Esophagus muscularis mucosa (tissue), 4 donors: ENCODE measurements around the gene GLO1. TPM values are rescaled to one million over a fixed set of nuclear protein-coding genes. Genes with fewer than 3 reads are reported as not detected.

ENCODE experiments used
- DNase-seq: peaks from one replicate; pipeline ENCODE4 v3.0.0-alpha.2; 2017; ENCODE audit errors: extremely low spot score
- H3K27ac ChIP-seq, 4 donors: fragments of 200-600 bp; sonication (generic); replicated peaks in 1 of 4; 1 replicate in 3 of 4; 2 replicates in 1 of 4; pipeline ENCODE4 v1.5.1; 2016 to 2019; ENCODE audit warnings: mild to moderate bottlenecking in 1 of 4
- H3K27me3 ChIP-seq, 4 donors: fragments of 200-600 bp; sonication (generic); one replicate each; pipeline versions ENCODE4 v1.5.1 to v1.6.0; 2016 to 2019
- H3K36me3 ChIP-seq, 4 donors: fragments of 200-600 bp; sonication (generic); one replicate each; pipeline ENCODE4 v1.5.1; 2016 to 2019
- H3K4me1 ChIP-seq, 4 donors: fragments of 200-600 bp; sonication (generic); one replicate each; pipeline ENCODE4 v1.5.1; 2016 to 2019
- H3K4me3 ChIP-seq, 4 donors: fragments of 200-600 bp; sonication (generic); 1 replicate in 2 of 4; 2 replicates in 2 of 4; pipeline ENCODE4 v1.5.1; 2016 to 2019; ENCODE audit warnings: mild to moderate bottlenecking in 4 of 4, moderate library complexity in 1 of 4
- H3K9me3 ChIP-seq, 4 donors: fragments of 200-600 bp; sonication (generic); 1 replicate in 3 of 4; 2 replicates in 1 of 4; pipeline ENCODE4 v1.5.1; 2016 to 2019
- EP300 ChIP-seq: sonication (generic); formaldehyde crosslinking; IDR thresholded peaks from one replicate; pipeline ENCODE4 v1.6.1; 2017; ENCODE audit warnings: antibody characterized with exemption
- POLR2A ChIP-seq: fragments of 450-650 bp; IDR thresholded peaks from one replicate; pipeline ENCODE4 v1.6.1; 2017; ENCODE audit warnings: antibody characterized with exemption, moderate library complexity, mild to moderate bottlenecking, low read depth
- POLR2AphosphoS5 ChIP-seq, 2 donors: sonication (generic); formaldehyde crosslinking; IDR thresholded peaks; one replicate each; pipeline ENCODE4 v1.6.1; 2017; ENCODE audit warnings: antibody characterized with exemption in 2 of 2
- WGBS: methylation state at CpG from one replicate; pipeline ENCODE4 v1.1.5; 2018; 5-methylcytosine and 5-hydroxymethylcytosine counted together
- intact Hi-C: fragments of 100-400 bp; cut with DNase I; formaldehyde crosslinking; loops from one replicate; pipeline ENCODE4 v1.15.1; 2023
- total RNA-seq, 4 donors: library from RNA; depleted of rRNA; stranded (reverse); fragments of >200 nt; gene quantifications; one replicate each; pipeline versions ENCODE4 v1.1.0 to v1.2.1, GENCODE V29; 2016
- TF ChIP-seq, protein P1 (sequence below), 3 experiments: fragments of 200-600 bp in 2 of 3; fragments of 450-650 bp in 1 of 3; sonication (generic) in 2 of 3; IDR thresholded peaks; one replicate each; pipeline ENCODE4 v1.5.1; 2017 to 2019; ENCODE audit warnings: antibody characterized with exemption in 3 of 3, mild to moderate bottlenecking in 2 of 3, moderate library complexity in 1 of 3

The GLO1 gene
- total RNA-seq = 10 to 100 TPM; 61.5 to 92.5 (median 70.4) TPM

DNA sequence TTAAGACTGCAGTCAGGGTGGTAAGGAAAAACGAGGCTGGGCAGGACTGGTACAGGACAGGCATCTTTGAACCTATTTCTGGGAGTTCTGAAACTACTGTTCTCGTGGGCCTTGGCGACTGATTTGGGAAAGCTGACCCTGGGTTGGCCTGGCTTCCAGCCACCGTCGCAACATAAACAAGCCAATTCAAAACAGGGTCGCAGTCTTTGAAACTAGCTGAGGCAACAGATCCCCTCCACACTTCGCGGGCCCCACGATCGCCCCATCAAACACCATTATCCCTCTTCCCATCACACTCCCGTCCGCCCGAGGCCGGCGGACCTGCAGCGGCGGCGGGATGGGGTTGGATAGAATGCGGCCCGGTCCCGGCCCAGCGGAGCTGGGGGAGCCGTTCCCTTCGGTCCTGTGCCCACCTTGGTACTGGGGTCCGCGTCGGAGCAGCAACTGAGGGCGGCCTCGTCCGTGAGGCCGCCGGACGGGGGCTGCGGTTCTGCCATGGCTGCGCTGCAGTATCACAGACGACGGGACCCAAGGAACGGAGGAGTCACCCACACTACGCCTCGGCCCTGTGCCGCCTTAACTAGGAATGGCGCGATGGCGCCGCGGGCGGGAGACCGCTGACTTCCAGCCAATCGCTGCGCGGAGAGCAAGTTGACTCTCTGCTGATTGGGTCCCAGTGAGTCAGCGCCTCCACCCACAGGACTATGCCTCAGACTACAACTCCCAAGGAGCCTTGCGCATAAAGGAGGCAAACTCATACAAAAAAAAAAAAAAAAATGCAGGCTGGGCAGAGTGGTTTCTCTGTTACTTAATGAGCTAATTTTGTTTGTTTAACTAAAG, at the start of gene GLO1:
Gene GLO1 (minus strand): TSS at position 588 of the 840 bp plus-strand sequence. CDS start 91 bp downstream, at position 497.
- Histone ChIP-seq H3K27ac (peak within 1 kb of the TSS; percentile 87 to 98 (median 93)), H3K9me3 (peaks cover 0 to 7% (median 3%) of the 10 kb centered on the region in 4 donors), H3K4me3 (peak within 1 kb of the TSS; percentile 65 to 97 (median 76)), H3K4me1 (peaks cover 0 to 22% (median 10%) of the 10 kb centered on the region in 4 donors), H3K27me3 (peaks cover 0 to 6% (median 0%) of the 10 kb centered on the region in 4 donors), H3K36me3 (no peaks in the 10 kb centered on the region)
- under 1% methylated on average over 36 of the region's 53 CpGs for WGBS
- peak; percentile 97 to 98 for TF ChIP-seq POLR2AphosphoS5 (IDR thresholded peaks at IDR 0.05)
- no peak for TF ChIP-seq EP300
- peak; percentile 99 for DNase-seq
- intact Hi-C loops = loop anchor here (10.0 kb wide), 1 partner anchor 58 kb away; no protein-coding TSS in a partner anchor

DNA sequence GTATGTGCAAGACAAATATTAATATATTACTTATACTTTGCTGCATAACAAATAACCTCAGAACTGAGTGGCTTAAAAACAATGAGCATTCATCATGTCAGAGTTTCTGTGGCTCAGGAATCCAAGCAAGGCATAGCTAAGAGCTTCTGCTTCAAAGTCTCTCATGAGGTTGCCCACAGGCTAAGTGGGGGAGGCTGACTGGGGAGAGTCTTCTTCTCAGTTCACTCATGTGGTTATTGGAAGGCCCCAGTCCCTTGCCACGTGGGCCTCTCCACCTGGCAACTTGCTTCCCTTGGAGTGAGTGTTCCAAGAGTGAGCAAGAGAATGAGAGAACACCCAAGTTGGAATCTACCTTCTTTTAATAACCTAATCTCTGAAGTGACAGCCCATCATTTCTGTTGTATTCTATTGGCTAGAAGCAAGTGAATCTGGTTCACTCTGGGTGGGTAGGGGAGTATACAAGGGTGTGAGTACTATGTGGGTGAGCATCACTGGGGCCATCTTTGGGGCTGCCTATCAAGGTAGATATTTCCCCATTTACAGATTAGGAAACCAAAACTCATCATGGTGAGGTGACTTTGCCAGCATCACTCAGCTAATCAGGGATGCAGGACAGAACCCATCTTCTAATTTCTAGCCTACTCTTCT, 48.1 kb upstream of the GLO1 start:
- Histone ChIP-seq H3K27ac (no peak overlapping the region), H3K27me3 (peaks cover 0 to 5% (median 0%) of the 10 kb centered on the region in 4 donors), H3K36me3 (no peaks in the 10 kb centered on the region), H3K4me3 (no peak overlapping the region), H3K4me1 (no peaks in the 10 kb centered on the region), H3K9me3 (no peaks in the 10 kb centered on the region)
- TF ChIP-seq POLR2AphosphoS5 (IDR thresholded peaks at IDR 0.05) = no peak
- TF ChIP-seq, protein P1, sequence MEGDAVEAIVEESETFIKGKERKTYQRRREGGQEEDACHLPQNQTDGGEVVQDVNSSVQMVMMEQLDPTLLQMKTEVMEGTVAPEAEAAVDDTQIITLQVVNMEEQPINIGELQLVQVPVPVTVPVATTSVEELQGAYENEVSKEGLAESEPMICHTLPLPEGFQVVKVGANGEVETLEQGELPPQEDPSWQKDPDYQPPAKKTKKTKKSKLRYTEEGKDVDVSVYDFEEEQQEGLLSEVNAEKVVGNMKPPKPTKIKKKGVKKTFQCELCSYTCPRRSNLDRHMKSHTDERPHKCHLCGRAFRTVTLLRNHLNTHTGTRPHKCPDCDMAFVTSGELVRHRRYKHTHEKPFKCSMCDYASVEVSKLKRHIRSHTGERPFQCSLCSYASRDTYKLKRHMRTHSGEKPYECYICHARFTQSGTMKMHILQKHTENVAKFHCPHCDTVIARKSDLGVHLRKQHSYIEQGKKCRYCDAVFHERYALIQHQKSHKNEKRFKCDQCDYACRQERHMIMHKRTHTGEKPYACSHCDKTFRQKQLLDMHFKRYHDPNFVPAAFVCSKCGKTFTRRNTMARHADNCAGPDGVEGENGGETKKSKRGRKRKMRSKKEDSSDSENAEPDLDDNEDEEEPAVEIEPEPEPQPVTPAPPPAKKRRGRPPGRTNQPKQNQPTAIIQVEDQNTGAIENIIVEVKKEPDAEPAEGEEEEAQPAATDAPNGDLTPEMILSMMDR (IDR thresholded peaks at IDR 0.05) = no peak
- TF ChIP-seq EP300 = no peak
- TF ChIP-seq POLR2A = no peak
- intact Hi-C loops = no loop called here
- no peak for DNase-seq
- WGBS = 30% methylated on average over 1 of the region's 1 CpG

DNA sequence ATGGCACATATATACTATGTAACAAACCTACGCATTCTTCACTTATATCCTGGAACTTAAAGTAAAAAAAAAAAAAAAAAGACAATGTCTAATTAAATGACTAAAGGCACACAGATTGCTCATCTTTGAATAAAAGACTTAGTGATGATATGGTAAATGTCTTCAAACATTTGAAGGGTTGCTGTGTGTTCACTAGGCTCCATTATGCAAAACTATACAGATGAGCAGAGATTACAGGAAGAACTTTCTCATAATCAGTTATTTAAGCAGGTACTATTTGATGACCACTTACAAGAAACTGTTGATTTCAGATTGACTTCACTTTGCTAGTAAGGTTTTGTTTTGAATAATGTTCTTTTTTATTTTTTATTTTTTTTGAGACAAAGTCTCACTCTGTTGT, 46.5 kb upstream of the GLO1 start:
- Histone ChIP-seq H3K36me3 (no peaks in the 10 kb centered on the region), H3K27me3 (peaks cover 0 to 5% (median 0%) of the 10 kb centered on the region in 4 donors), H3K27ac (no peak overlapping the region), H3K4me1 (no peaks in the 10 kb centered on the region), H3K4me3 (no peak overlapping the region), H3K9me3 (no peaks in the 10 kb centered on the region)
- WGBS = 97% methylated on average over 1 of the region's 1 CpG
- TF ChIP-seq EP300 (no peak), POLR2A (no peak), POLR2AphosphoS5 (IDR thresholded peaks at IDR 0.05) (no peak)
- TF ChIP-seq, protein P1 (IDR thresholded peaks at IDR 0.05) = no peak
- intact Hi-C loops = no loop called here
- no peak for DNase-seq

DNA sequence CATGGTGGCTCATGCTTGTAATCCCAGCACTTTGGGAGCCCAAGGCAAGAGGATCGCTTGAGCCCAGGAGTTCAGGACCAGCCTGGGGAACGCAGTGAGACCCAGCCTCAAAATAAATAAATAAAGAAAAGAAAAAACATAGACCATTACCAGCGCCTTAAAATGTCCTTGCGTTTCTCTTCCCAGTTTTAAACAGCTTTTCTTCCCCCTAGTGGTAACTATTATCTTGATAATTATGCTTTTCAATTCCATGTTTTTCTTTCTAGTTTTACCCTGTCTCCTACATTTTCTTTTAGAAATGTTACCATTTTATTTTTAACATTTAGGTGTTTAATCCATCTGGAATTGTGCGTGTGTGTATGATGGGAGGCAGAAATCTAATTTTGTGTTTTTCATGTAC, 36.6 kb upstream of the GLO1 start:
- H3K27ac ChIP-seq = no peak overlapping the region
- 36% methylated on average over 5 of the region's 5 CpGs for WGBS
- peaks cover 0 to 7% (median 0%) of the 10 kb centered on the region in 4 donors for H3K4me1 ChIP-seq
- H3K9me3 ChIP-seq = no peaks in the 10 kb centered on the region
- peaks cover 0 to 12% (median 0%) of the 10 kb centered on the region in 4 donors for H3K27me3 ChIP-seq
- H3K4me3 ChIP-seq = no peak overlapping the region
- H3K36me3 ChIP-seq = no peaks in the 10 kb centered on the region
- intact Hi-C loops = no loop called here
- TF ChIP-seq, protein P1 (IDR thresholded peaks at IDR 0.05) = peak; percentile 18 to 24 (median 24)
- TF ChIP-seq POLR2AphosphoS5 (IDR thresholded peaks at IDR 0.05) = no peak
- DNase-seq = no peak

DNA sequence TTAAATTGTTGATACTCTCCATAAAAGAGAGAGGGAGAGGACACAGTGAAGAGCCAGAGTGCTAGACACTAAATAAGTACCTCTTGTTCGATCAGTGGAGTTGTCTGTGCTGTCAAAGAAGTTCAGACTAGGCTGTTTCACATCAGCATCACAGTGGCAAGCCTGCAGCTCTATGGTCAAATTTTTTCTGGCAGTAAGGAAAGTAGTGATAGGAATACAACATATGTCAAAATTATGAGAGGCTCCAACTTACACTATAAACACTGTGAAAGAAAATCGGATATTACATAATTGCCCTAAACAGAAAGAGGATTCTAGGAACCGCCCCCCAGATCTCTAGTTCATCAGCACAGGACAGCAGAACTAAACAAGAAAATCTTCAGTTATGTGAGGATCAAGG, 35.3 kb upstream of the GLO1 start:
- TF ChIP-seq, protein P1 (IDR thresholded peaks at IDR 0.05) = no peak
- TF ChIP-seq EP300 (no peak), POLR2AphosphoS5 (IDR thresholded peaks at IDR 0.05) (no peak), POLR2A (no peak)
- intact Hi-C loops = no loop called here
- 41% methylated on average over 3 of the region's 3 CpGs for WGBS

More for the DNA sequence above, 35.3 kb upstream of the GLO1 start:
- peaks cover 0 to 4% (median 0%) of the 10 kb centered on the region in 4 donors for H3K27me3 ChIP-seq
- no peaks in the 10 kb centered on the region for H3K9me3 ChIP-seq
- H3K27ac ChIP-seq = no peak overlapping the region
- no peaks in the 10 kb centered on the region for H3K36me3 ChIP-seq
- H3K4me3 ChIP-seq = no peak overlapping the region
- H3K4me1 ChIP-seq = peaks cover 0 to 7% (median 0%) of the 10 kb centered on the region in 4 donors
- no peak for DNase-seq
